Adipocyte (in vitro differentiated cells): ENCODE results near the gene OTOF.

Experiments used
- DNase-seq: peaks from one replicate; pipeline ENCODE4 v3.0.0-alpha.2; 2015; ENCODE audit warnings: low read depth
- H3K27me3 ChIP-seq: replicated peaks from 2 replicates; pipeline ENCODE4 v1.7.0; 2013; ENCODE audit warnings: mild to moderate bottlenecking, low read length, moderate library complexity; ENCODE audit not compliant: control insufficient read depth, insufficient read depth
- H3K36me3 ChIP-seq: 2 replicates; pipeline ENCODE4 v1.7.0; 2013; ENCODE audit warnings: low read length, mild to moderate bottlenecking, moderate library complexity; ENCODE audit not compliant: control insufficient read depth, insufficient read depth, severe bottlenecking
- H3K4me1 ChIP-seq: 2 replicates; pipeline ENCODE4 v1.7.0; 2013; ENCODE audit warnings: mild to moderate bottlenecking, low read length, moderate library complexity; ENCODE audit not compliant: control insufficient read depth, insufficient read depth
- H3K4me3 ChIP-seq: 2 replicates; pipeline ENCODE4 v1.7.0; 2013; ENCODE audit warnings: mild to moderate bottlenecking, low read length, moderate library complexity
- H3K9ac ChIP-seq: 2 replicates; pipeline ENCODE4 v1.7.0; 2013; ENCODE audit warnings: mild to moderate bottlenecking, low read length, moderate library complexity
- H3K9me3 ChIP-seq: 2 replicates; pipeline ENCODE4 v1.7.0; 2013; ENCODE audit warnings: mild to moderate bottlenecking, low read length, moderate library complexity; ENCODE audit not compliant: control insufficient read depth

The OTOF gene

DNA sequence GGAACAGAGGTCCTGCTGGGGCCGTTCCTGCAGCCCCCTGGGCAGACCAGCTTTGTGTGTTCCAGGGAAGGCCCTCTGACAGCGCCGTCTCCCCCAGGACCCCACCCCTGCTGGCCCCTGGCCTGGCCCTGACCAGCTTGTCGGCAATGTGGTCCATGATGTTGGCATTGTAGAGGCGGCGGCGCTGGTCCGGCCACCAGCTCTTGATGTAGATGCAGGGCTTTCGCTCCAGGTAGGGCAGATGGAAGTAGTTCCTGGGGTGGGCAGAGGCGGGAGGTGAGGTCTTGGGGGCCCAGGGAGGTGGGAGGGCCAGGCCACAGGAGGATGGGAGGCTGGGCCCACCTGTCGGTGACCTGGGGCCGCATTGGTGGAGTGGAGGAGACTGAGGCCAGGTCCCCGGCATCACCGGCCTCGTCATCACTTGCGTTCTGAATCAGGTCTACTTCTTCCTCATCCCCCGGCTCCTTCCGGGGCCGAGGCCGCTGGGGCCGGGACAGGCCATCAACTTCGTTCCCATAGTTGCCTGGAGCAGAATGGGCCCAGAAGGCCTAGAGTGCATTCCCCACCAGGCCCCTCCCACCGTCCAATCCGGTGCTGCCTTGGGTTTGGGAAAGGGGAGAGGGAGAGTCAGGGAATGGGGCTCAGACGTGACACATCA lies 1.3 kb upstream of the OTOF start:
- no peak overlapping the region for H3K4me3 ChIP-seq
- no peaks in the 10 kb centered on the region for H3K36me3 ChIP-seq
- peaks cover 19% of the 10 kb centered on the region for H3K4me1 ChIP-seq
- peaks cover 7% of the 10 kb centered on the region for H3K27me3 ChIP-seq
- DNase-seq, result no peak
- no peak overlapping the region for H3K9ac ChIP-seq
- H3K9me3 ChIP-seq, result no peaks in the 10 kb centered on the region

DNA sequence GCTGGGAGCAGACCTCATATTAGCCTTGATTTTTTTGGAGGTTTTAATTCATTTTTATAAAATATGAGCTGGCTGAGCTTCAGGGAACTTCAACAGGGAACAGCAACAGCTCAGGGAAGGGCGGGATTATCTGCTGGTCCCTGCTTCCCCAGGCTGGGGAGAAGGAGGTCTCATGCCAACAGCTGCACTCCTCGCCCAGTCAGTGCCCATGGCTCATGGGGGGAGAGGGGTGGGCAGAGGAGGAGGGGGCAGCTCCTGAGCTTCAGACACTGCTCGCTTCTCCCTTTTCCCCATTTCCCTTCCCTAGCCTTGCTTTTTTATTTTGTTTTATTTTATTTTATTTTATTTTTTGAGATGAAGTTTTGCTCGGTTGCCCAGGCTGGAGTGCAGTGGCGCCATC lies 442 bp upstream of the OTOF start:
- Histone ChIP-seq H3K36me3 (no peaks in the 10 kb centered on the region), H3K9me3 (no peaks in the 10 kb centered on the region)
- DNase-seq, result no peak

DNA sequence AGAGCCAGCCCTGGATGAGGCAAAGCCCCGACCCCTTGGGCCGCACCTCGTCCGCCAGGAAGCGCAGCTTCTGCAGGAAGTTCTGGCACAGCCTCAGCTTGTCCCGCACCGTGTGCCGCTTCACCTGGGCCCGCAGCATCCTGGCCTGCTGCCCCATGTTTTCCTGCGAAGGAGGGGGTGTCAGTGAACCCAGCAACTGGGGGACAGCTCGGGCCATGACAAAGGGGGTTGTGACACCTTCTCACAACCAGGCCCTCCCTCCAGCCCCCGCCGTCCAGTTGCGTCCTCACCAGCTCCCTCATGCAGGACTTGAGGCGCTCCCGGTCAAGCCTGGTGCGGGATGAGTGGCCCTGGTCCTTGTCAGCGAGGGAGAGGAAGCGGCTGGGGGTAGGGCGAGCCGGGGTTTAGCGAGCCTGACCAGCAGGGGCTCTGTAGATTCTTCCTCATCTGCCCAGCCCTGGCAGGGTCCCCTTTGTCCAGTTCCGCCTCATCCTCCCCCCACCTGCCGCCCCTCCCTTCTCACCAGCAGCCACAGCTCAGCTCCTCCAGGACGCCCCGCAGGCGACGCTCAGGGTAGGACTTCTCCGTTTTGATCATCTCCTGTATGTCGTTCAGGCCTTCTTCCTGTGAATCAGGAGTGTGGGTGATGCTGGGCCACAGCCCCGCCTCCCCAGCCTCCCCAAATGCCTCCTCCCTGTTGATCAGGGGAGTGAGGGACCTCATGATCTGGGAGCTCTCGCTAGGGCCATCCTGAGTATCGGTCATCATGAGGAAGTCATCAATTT lies 606 bp downstream of the OTOF start:
- no peak overlapping the region for H3K9ac ChIP-seq
- no peak overlapping the region for H3K4me3 ChIP-seq
- H3K9me3 ChIP-seq, result no peaks in the 10 kb centered on the region
- H3K36me3 ChIP-seq, result no peaks in the 10 kb centered on the region
- no peaks in the 10 kb centered on the region for H3K27me3 ChIP-seq
- DNase-seq, result no peak
- H3K4me1 ChIP-seq, result peaks cover 8% of the 10 kb centered on the region

More for the DNA sequence above, 442 bp upstream of the OTOF start:
- peaks cover 10% of the 10 kb centered on the region for H3K4me1 ChIP-seq
- no peak overlapping the region for H3K9ac ChIP-seq
- peaks cover 7% of the 10 kb centered on the region for H3K27me3 ChIP-seq
- H3K4me3 ChIP-seq, result no peak overlapping the region

DNA sequence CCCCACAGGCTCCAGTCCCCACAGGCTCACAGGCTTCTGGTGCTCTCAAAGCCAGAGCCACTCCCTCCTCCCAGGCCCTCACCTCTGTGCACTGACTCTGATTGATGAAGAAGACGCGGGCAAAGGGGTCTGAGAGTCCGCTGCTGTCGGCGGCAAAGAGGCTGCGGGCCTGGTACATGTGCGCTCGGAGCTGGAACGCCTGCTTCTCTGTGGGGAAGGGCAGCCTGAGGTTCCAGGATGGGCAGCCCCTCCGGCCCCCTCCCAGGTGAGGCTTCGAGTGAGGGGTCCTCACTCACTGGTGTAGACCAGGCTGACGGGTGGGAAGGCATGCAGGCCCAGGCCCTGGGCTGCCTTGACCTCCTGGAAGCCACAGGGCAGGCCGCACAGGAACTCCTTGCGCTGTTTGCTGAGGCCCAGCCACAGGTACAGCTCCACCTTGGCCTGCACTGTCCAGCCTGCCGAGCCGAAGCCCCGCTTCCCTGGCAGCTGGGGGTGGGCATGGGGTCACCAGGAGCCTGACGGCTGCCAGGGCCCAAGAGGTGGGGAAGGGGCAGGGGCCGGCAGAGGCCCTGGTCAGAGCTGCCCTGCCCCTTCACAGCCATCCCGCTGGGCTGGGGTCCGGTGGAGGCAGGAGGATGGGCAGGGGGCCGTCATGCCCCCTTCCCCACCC lies 2.0 kb downstream of the OTOF start:
- H3K4me3 ChIP-seq, result no peak overlapping the region
- no peaks in the 10 kb centered on the region for H3K27me3 ChIP-seq
- DNase-seq, result no peak
- H3K9ac ChIP-seq, result no peak overlapping the region
- H3K36me3 ChIP-seq, result no peaks in the 10 kb centered on the region
- peaks cover 8% of the 10 kb centered on the region for H3K4me1 ChIP-seq
- no peaks in the 10 kb centered on the region for H3K9me3 ChIP-seq

DNA sequence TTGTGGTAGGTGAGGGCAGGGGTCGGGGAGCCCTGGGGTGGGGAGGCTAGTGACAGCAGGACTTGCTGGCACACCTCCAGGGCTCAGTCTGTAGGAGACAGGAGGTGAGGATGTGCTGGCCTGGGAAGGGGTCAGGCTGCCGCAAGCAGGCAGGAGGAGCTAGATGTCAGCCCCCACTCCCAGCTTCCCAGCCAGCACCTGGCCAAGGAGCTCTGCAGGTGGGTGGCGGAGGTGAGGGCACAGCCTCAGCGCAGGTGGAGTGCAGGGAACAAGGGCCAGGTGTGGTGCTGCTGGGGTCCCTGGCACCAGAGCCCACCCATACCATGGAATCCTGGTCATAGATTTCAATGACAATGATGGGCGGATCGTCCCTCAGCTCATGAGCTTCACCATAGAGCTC lies 2.9 kb downstream of the OTOF start:
- no peak overlapping the region for H3K9ac ChIP-seq

DNA sequence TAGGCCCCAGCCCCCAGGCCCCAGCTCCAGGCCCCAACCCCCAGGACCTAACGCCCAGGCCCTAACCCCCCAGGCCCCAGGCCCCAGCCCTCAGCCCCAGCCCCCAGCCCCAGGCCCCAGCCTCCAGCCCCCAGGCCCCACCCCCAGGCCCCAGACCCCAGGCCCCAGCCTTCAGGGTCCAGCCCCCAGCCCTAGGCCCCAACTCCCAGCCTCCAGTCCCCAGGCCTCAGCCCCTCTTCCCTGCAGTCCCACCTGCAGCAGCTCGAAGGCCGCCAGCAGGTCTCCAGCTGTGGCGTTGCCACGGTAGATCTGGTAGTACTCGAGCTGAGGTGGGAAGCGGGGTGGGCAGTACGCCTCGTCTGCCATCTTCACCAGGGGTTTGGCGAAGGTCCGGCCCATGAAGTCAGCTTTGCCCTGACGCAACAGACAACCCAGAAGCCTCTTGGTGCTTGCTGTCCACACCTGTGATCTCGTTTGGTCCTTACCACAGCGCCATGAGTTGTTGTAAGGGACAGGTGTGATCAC lies 3.6 kb downstream of the OTOF start:
- Histone ChIP-seq H3K4me1 (peaks cover 8% of the 10 kb centered on the region), H3K4me3 (no peak overlapping the region), H3K9me3 (peaks cover 3% of the 10 kb centered on the region), H3K36me3 (no peaks in the 10 kb centered on the region), H3K9ac (no peak overlapping the region), H3K27me3 (no peaks in the 10 kb centered on the region)
- no peak for DNase-seq

More for the DNA sequence above, 2.9 kb downstream of the OTOF start:
- H3K27me3 ChIP-seq, result no peaks in the 10 kb centered on the region
- DNase-seq, result no peak
- peaks cover 8% of the 10 kb centered on the region for H3K4me1 ChIP-seq
- no peaks in the 10 kb centered on the region for H3K36me3 ChIP-seq
- no peaks in the 10 kb centered on the region for H3K9me3 ChIP-seq
- no peak overlapping the region for H3K4me3 ChIP-seq

DNA sequence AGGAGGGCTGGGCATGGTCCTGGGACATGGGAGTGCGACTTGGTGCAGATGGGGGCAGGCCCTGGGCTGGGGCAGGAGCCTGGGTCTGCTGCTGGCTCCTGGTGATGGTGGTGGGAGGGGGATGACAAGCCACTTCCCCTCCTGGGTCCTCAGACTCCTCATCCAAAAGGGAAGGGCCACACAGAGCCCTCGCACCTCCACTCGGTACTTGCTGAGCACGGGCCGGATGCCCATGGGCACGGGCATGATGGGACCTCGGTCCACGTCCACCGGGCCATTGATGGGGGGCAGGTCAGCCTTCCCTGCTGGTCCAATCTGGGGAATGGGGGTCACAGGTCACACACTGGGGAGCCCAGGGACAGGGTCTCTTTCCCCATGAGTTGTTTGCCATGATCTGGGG lies 4.1 kb downstream of the OTOF start:
- Histone ChIP-seq H3K4me3 (no peak overlapping the region), H3K27me3 (no peaks in the 10 kb centered on the region), H3K9me3 (peaks cover 5% of the 10 kb centered on the region), H3K36me3 (no peaks in the 10 kb centered on the region), H3K9ac (no peak overlapping the region), H3K4me1 (peaks cover 8% of the 10 kb centered on the region)
- DNase-seq, result no peak

DNA sequence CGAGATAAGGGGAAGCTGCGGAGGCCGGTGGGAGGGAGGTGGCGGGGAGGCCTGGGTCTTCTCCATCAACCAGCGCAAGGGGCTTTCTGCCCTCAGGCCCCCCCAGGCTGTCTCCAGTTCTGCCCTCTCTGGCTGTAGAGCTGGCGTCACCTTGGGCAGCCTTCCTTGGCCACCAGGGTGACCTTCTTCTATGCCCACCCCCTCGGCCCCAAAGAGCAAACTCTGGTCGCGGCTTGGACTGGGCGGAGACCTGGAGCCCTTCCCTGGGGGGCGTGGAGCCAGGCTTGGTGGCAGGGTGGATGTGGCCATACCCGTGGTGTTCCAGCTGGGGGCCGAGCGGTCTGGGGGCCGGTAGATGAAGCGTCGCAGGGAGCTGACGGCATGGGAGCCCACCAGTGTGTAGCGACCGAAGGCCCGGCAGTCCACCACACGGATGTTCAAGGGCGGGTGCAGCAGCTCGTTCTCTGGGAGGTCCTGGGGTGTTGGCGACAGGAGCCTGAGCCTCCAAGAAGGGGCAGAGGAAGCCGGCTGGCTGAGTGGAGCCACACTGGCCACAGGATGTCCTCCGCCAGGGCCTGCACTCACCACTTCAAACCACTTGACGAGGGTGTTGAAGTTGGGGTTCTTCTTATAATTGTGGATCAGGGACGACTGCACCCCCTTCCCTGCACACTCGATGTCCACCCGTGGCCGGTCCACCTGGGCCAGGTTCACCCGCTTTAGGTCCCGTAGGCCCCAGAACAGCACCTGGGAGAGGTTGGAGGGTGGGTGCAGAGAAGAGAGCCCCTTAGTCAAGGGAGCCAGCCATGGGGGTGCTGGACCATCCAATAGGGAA lies 4.9 kb downstream of the OTOF start:
- no peak overlapping the region for H3K4me3 ChIP-seq
- H3K4me1 ChIP-seq, result peaks cover 6% of the 10 kb centered on the region
- DNase-seq, result no peak
- no peak overlapping the region for H3K9ac ChIP-seq
- H3K36me3 ChIP-seq, result no peaks in the 10 kb centered on the region
- H3K27me3 ChIP-seq, result no peaks in the 10 kb centered on the region
- H3K9me3 ChIP-seq, result peaks cover 5% of the 10 kb centered on the region

DNA sequence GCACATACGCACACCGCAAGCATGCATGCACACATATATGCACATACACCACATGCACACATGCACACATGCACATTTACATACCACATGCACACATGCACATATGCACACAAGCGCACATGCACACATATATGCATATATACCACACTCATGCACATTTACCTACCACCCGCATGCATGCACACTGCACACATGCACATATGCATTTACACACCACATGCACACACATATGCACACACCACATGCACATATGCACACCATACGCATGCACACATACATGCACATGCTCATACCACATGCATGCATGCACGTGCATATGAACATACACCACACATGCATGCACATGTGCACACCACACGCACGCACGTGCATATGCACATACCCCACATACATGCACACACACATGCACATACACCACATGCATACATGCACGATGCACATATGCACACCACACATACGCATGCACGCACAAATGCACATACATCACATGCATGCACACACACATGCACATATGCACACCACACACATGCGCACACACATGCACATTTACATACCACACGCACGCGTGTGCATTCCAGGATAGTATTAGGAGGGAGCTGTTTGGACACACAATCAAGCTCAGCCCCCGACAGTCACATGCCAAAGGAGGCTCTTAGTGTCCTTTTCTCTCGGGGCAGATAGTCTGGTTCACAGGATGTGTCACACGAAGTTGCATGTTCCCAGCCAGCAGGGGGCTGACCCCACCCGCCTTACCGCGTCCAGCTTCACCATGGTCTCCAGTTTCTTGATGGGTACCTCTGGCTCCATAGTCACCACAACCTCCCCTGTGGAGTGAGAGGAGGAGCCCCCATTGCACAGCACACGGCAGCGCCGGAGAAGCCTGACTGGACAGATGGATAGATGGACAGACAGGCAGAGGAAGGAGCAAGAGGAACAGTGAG lies 5.9 kb downstream of the OTOF start:
- DNase-seq, result no peak
- no peak overlapping the region for H3K9ac ChIP-seq
- H3K4me3 ChIP-seq, result no peak overlapping the region
- H3K27me3 ChIP-seq, result no peaks in the 10 kb centered on the region
- no peaks in the 10 kb centered on the region for H3K36me3 ChIP-seq
- peaks cover 5% of the 10 kb centered on the region for H3K9me3 ChIP-seq
- no peaks in the 10 kb centered on the region for H3K4me1 ChIP-seq

DNA sequence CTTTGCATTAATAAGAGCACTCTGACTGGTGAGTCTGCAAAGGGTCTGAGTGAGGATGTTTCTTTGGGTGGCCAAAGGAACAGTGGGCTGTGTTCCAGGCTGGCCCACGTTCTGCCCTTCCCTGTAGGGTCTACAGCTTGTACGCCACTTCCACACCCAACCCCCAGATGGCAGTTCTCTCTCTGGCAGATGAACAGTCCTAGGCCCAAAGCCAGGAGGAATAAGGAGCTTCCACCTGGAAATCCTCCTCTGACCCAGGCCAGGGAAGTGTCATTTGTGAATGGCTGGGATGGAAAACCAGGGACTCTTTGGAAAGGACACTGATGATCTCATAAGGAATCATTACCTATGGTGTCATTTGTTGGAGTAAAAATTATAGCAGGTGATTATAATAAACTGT lies 6.6 kb downstream of the OTOF start:
- Histone ChIP-seq H3K4me1 (no peaks in the 10 kb centered on the region), H3K27me3 (no peaks in the 10 kb centered on the region), H3K36me3 (no peaks in the 10 kb centered on the region), H3K9ac (no peak overlapping the region), H3K9me3 (peaks cover 5% of the 10 kb centered on the region), H3K4me3 (no peak overlapping the region)
- no peak for DNase-seq
